K562 (cell line): ENCODE results near the gene PRRC2A. TPM values are rescaled to one million over a fixed set of nuclear protein-coding genes. Genes with fewer than 3 reads are reported as not detected.

Experiments
- CHD2 ChIP-seq: IDR thresholded peaks from 2 replicates; pipeline ENCODE4 v1.6.1; 2011; ENCODE audit warnings: low read depth, low read length
- DPF2 ChIP-seq: fragments of 450-650 bp; IDR thresholded peaks from 2 replicates; pipeline ENCODE4 v1.6.1; 2016
- HDAC1 ChIP-seq, 2 experiments: fragments of 450-650 bp; IDR thresholded peaks; 2 replicates each; pipeline ENCODE4 v1.6.1; 2016 to 2017; ENCODE audit warnings: inconsistent platforms in 1 of 2, mild to moderate bottlenecking in 1 of 2, moderate library complexity in 1 of 2
- HNRNPLL ChIP-seq: fragments of 200-400 bp; formaldehyde crosslinking; IDR thresholded peaks from 2 replicates; pipeline ENCODE4 v1.6.1; 2017; ENCODE audit warnings: low read length, low read depth, mild to moderate bottlenecking; ENCODE audit not compliant: poor library complexity, severe bottlenecking
- HNRNPUL1 ChIP-seq: fragments of 200-400 bp; formaldehyde crosslinking; IDR thresholded peaks from 2 replicates; pipeline ENCODE4 v1.6.1; 2017; ENCODE audit warnings: low read length
- LEF1 ChIP-seq: fragments of 450-650 bp; IDR thresholded peaks from 2 replicates; pipeline ENCODE4 v1.6.1; 2016; ENCODE audit warnings: mild to moderate bottlenecking
- MXI1 ChIP-seq: IDR thresholded peaks from 2 replicates; pipeline ENCODE4 v1.6.1; 2011; ENCODE audit warnings: low read depth, mild to moderate bottlenecking, improper control_type of control experiment, low read length
- NCOA1 ChIP-seq: fragments of 450-650 bp; IDR thresholded peaks from 2 replicates; pipeline ENCODE4 v1.6.1; 2016; ENCODE audit warnings: low read depth
- TBL1XR1 ChIP-seq, 2 experiments: IDR thresholded peaks; 2 replicates each; pipeline ENCODE4 v1.6.1; 2012; ENCODE audit warnings: improper control_type of control experiment in 2 of 2, low read length in 2 of 2, mild to moderate bottlenecking in 1 of 2
- ZNF253 ChIP-seq: fragments of 250-450 bp; sonication (Bioruptor Pico); conservative IDR thresholded peaks from 2 replicates; pipeline ENCODE4 v1.6.1; 2021; ENCODE audit warnings: mild to moderate bottlenecking
- polyA plus RNA-seq, 8 experiments: library from polyadenylated mRNA; depleted of rRNA in 4 of 8; stranded (reverse) in 5 of 8; unstranded in 3 of 8; fragments of >200 nt; fragmentation: Nextera tagmentation in 2 of 8; fragmentation: Illumina TruSeq in 1 of 8; extraction: Ambion mirVana in 2 of 8; extraction: Trizol in 1 of 8; gene quantifications; 2 replicates each; pipeline versions ENCODE4 v1.2.1 to v1.2.3, GENCODE V29; 2011 to 2014; ENCODE audit warnings: inconsistent platforms in 1 of 8, missing spikeins in 1 of 8
- total RNA-seq, 7 experiments: library from RNA; depleted of rRNA in 6 of 7; stranded (reverse); fragments of >200 nt in 6 of 7; fragmentation: Illumina TruSeq in 2 of 7; extraction: Trizol in 2 of 7; gene quantifications; 2 replicates each; pipeline versions ENCODE4 v1.2.1 to v1.2.3, GENCODE V29; 2011 to 2021; ENCODE audit warnings: low replicate concordance in 1 of 7
- TF ChIP-seq, protein P1 (sequence below), 2 experiments: fragments of 450-650 bp; IDR thresholded peaks; 2 replicates each; pipeline ENCODE4 v1.6.1; 2016; ENCODE audit warnings: mild to moderate bottlenecking in 2 of 2, borderline replicate concordance in 1 of 2, low read depth in 1 of 2, moderate library complexity in 1 of 2
- TF ChIP-seq, protein P2 (sequence below), 2 experiments: IDR thresholded peaks; 2 replicates each; pipeline ENCODE4 v1.6.1; 2012; ENCODE audit warnings: improper control_type of control experiment in 2 of 2, low read depth in 2 of 2, low read length in 2 of 2, borderline replicate concordance in 1 of 2
- TF ChIP-seq, protein P3 (sequence below): sonication (generic); formaldehyde crosslinking; IDR thresholded peaks from 2 replicates; pipeline ENCODE4 v1.8.1; 2023; ENCODE audit warnings: mild to moderate bottlenecking, missing genetic modification reagents, moderate library complexity

PRRC2A gene
- total and polyA plus RNA-seq, 9 of the 15 experiments (the other 6 are each of a cell fraction or from before 2014, with no cell fraction given), result 1.0 to 332 (median 63.0) TPM

DNA sequence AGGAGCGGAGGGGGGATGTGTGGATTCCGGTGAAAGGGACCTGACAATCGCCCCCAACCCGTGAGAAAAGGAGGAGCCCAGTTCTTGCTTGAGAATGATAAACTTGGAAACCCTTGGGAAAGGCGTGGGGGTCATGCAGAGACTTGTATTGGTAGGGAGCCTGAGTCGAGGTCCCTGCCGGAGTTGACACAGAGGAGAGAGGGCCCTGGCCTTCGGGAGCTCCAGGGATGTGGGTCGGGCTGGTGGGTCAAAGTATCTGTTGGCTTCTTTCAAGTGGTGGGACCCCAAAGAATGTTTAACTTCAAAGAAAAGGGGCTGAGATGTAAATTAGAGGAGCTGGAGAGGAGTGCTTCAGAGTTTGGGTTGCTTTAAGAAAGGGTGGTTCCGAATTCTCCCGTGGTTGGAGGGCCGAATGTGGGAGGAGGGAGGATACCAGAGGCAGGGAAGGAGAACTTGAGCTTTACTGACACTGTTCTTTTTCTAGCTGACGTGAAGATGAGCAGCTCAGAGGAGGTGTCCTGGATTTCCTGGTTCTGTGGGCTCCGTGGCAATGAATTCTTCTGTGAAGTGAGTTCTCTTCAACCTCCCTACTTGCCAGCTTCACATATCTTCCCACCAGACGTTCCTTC is 45.9 kb downstream of the PRRC2A start (continued):
- TF ChIP-seq, protein P1, sequence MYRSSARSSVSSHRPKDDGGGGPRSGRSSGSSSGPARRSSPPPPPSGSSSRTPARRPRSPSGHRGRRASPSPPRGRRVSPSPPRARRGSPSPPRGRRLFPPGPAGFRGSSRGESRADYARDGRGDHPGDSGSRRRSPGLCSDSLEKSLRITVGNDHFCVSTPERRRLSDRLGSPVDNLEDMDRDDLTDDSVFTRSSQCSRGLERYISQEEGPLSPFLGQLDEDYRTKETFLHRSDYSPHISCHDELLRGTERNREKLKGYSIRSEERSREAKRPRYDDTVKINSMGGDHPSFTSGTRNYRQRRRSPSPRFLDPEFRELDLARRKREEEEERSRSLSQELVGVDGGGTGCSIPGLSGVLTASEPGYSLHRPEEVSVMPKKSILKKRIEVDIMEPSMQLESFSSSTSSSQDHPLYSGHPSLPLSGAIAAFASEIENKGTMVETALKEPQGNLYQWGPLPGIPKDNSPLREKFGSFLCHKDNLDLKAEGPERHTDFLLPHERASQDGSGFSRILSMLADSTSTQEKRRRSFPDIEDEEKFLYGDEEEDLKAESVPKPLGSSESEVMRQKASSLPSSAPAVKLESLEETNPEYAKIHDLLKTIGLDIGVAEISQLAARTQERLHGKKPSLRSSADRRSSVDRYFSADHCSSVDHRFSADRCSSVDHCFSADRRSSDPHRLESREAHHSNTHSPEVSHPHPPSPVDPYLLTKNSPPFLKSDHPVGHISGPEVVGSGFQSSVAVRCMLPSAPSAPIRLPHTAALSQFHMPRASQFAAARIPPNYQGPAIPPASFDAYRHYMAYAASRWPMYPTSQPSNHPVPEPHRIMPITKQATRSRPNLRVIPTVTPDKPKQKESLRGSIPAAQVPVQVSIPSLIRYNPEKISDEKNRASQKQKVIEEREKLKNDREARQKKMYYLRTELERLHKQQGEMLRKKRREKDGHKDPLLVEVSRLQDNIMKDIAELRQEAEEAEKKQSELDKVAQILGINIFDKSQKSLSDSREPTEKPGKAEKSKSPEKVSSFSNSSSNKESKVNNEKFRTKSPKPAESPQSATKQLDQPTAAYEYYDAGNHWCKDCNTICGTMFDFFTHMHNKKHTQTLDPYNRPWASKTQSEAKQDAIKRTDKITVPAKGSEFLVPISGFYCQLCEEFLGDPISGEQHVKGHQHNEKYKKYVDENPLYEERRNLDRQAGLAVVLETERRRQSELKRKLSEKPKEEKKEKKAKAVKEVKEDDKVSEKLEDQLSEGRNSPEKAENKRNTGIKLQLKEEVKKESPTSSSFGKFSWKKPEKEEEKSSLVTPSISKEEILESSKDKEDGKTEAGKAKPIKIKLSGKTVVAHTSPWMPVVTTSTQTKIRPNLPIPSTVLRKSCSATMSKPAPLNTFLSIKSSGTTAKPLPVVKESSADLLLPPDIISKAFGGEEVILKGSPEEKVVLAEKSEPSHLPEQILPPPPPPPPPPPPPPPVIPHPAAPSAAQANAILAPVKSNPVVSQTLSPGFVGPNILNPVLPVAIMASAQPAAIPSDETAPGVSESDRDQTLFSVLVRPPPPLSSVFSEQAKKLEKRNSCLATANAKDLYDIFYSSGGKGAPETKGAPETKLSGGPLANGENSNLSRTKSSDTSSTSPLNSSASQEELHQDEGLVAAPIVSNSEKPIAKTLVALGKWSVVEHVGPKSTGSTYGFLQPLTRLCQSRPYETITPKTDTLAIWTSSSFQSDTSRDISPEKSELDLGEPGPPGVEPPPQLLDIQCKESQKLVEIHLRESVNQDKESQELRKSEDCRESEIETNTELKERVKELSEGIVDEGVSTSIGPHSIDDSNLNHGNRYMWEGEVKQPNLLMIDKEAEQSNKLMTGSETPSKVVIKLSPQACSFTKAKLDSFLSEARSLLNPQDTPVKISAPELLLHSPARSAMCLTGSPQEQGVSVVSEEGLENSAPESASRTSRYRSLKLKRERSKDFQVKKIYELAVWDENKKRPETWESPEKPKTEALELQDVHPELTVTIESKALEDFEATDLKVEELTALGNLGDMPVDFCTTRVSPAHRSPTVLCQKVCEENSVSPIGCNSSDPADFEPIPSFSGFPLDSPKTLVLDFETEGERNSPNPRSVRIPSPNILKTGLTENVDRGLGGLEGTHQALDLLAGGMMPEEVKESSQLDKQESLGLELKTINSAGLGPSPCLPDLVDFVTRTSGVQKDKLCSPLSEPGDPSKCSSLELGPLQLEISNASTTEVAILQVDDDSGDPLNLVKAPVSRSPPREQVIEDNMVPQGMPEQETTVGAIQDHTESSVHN (IDR thresholded peaks at IDR 0.05; ENCODE audit: borderline replicate concordance in 1 of 2, low read depth in 1 of 2), result no peak
- peak; percentile 80; the same call in 1 of the 2 replicates for TF ChIP-seq ZNF253 (CRISPR knock-in tag)
- TF ChIP-seq CHD2, result no peak
- peak; percentile 55; the same call in 1 of the 2 replicates for TF ChIP-seq NCOA1
- 0 out of 2 replicates have a peak, but pooled peaks have one; percentile 48 for TF ChIP-seq MXI1
- TF ChIP-seq LEF1, result no peak
- TF ChIP-seq HDAC1 (IDR thresholded peaks at IDR 0.05), result peak in 1 of 2 experiments; percentile 77; a peak in 2 of 4 replicates
- no peak for TF ChIP-seq HNRNPLL
- TF ChIP-seq HNRNPUL1, result no peak
- TF ChIP-seq TBL1XR1 (IDR thresholded peaks at IDR 0.05; ENCODE audit: low read length in 2 of 2), result 0 out of 4 replicates have a peak, but pooled peaks of 1 of the 2 experiments have one; percentile 7
- TF ChIP-seq DPF2, result peak; percentile 38; the same call in 1 of the 2 replicates
- TF ChIP-seq, protein P2, sequence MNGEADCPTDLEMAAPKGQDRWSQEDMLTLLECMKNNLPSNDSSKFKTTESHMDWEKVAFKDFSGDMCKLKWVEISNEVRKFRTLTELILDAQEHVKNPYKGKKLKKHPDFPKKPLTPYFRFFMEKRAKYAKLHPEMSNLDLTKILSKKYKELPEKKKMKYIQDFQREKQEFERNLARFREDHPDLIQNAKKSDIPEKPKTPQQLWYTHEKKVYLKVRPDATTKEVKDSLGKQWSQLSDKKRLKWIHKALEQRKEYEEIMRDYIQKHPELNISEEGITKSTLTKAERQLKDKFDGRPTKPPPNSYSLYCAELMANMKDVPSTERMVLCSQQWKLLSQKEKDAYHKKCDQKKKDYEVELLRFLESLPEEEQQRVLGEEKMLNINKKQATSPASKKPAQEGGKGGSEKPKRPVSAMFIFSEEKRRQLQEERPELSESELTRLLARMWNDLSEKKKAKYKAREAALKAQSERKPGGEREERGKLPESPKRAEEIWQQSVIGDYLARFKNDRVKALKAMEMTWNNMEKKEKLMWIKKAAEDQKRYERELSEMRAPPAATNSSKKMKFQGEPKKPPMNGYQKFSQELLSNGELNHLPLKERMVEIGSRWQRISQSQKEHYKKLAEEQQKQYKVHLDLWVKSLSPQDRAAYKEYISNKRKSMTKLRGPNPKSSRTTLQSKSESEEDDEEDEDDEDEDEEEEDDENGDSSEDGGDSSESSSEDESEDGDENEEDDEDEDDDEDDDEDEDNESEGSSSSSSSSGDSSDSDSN (IDR thresholded peaks at IDR 0.05; ENCODE audit: borderline replicate concordance in 1 of 2, low read depth in 2 of 2, low read length in 2 of 2), result peak in 1 of 2 experiments; percentile 27; a peak in 2 of 4 replicates
- TF ChIP-seq, protein P3, sequence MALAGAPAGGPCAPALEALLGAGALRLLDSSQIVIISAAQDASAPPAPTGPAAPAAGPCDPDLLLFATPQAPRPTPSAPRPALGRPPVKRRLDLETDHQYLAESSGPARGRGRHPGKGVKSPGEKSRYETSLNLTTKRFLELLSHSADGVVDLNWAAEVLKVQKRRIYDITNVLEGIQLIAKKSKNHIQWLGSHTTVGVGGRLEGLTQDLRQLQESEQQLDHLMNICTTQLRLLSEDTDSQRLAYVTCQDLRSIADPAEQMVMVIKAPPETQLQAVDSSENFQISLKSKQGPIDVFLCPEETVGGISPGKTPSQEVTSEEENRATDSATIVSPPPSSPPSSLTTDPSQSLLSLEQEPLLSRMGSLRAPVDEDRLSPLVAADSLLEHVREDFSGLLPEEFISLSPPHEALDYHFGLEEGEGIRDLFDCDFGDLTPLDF (CRISPR knock-in tag), result no peak
